NCI-H526 (cell line): ENCODE results near the gene AADACL4.

ENCODE experiments used
- DNase-seq, 2 experiments: peaks; one replicate each; lab custom pipeline; 2025; lab: John Stamatoyannopoulos, UW

AADACL4 gene

GRCh38 chr1:12643785-12644184 is at the start of gene AADACL4:
Gene AADACL4, plus strand, starts transcription at chr1:12644085. Its CDS starts 462 bp downstream, at chr1:12644547.
- DNase-seq: no peak

GRCh38 chr1:12594490-12594889 is 49.4 kb upstream of the AADACL4 start:
- DNase-seq: no peak

GRCh38 chr1:12594966-12595756 is 48.7 kb upstream of the AADACL4 start:
- peak; percentile 18 to 80 for DNase-seq

GRCh38 chr1:12595757-12596006 is 48.2 kb upstream of the AADACL4 start:
- DNase-seq: no peak

- DNase-seq: peak in 1 of 2 experiments; percentile 59
Measured at GRCh38 chr1:12596007-12596821, 47.7 kb upstream of the AADACL4 start.

- no peak for DNase-seq
Measured at GRCh38 chr1:12597792-12598191, 46.1 kb upstream of the AADACL4 start.

- no peak for DNase-seq
Measured at GRCh38 chr1:12598974-12599373, 44.9 kb upstream of the AADACL4 start.

GRCh38 chr1:12599657-12600056 is 44.2 kb upstream of the AADACL4 start:
- DNase-seq: no peak

- DNase-seq: no peak
Measured at GRCh38 chr1:12600335-12600734, 43.5 kb upstream of the AADACL4 start.

GRCh38 chr1:12600880-12601633 is 42.8 kb upstream of the AADACL4 start:
- peak in 1 of 2 experiments; percentile 64 for DNase-seq

GRCh38 chr1:12601700-12602658 is 41.9 kb upstream of the AADACL4 start:
- no peak for DNase-seq

GRCh38 chr1:12602659-12603024 is 41.2 kb upstream of the AADACL4 start:
- DNase-seq: no peak

- no peak for DNase-seq
Measured at GRCh38 chr1:12603224-12603623, 40.7 kb upstream of the AADACL4 start.

- DNase-seq: peak; percentile 42 to 54
Measured at GRCh38 chr1:12604114-12604874, 39.6 kb upstream of the AADACL4 start.

- no peak for DNase-seq
Measured at GRCh38 chr1:12604986-12605385, 38.9 kb upstream of the AADACL4 start.

- no peak for DNase-seq
Measured at GRCh38 chr1:12607263-12607662, 36.6 kb upstream of the AADACL4 start.

- DNase-seq: no peak
Measured at GRCh38 chr1:12608311-12608957, 35.5 kb upstream of the AADACL4 start.

GRCh38 chr1:12609469-12610003 is 34.3 kb upstream of the AADACL4 start:
- no peak for DNase-seq

- no peak for DNase-seq
Measured at GRCh38 chr1:12610305-12610935, 33.5 kb upstream of the AADACL4 start.

- no peak for DNase-seq
Measured at GRCh38 chr1:12610941-12611340, 32.9 kb upstream of the AADACL4 start.
